ENCODE data around the gene LTO1. TPM values are rescaled to one million over a fixed set of nuclear protein-coding genes. Genes with fewer than 3 reads are reported as not detected.
"Not testable (repeated sequence)": the region's sequence is repeated elsewhere in the genome, so short reads cannot be mapped to it uniquely, and the experiment has no call there.

LTO1 gene
- total RNA-seq, 2 donors from 2014 or later = 11.3 to 20.0 TPM

DNA sequence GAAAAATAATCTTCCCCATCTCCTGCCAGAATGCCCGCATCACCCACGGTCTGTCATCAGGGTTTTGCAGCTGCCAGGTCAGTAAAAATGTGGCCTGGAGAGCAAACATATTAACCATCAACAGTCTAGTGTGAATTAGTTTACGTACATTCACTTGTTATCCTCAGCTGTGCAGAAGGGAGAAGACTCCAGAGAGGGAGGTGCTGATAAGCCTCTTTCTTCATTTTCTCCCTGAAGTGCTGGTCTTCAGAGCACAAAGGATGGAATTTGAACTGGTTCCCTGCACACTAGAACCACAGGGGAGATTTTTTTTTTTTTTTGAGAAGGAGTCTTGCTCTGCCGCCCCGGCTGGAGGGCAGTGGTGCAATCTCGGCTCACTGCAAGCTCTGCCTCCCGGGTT is 20.4 kb upstream of the LTO1 start:
- no peaks in the 10 kb centered on the region for H3K9me3 ChIP-seq
- H3K4me1 ChIP-seq = no peaks in the 10 kb centered on the region
- DNase-seq = no peak
- intact Hi-C loops (cut with DNase I) = no loop called here
- H3K27me3 ChIP-seq = no peaks in the 10 kb centered on the region
- H3K27ac ChIP-seq = no peak overlapping the region
- H3K36me3 ChIP-seq = no peaks in the 10 kb centered on the region
- no peak for TF ChIP-seq CTCF (IDR thresholded peaks at IDR 0.05)
- H3K9ac ChIP-seq (ENCODE audit: low read depth in 2 of 2, low read length in 2 of 2) = no peak overlapping the region
- no peak overlapping the region for H3K4me3 ChIP-seq

DNA sequence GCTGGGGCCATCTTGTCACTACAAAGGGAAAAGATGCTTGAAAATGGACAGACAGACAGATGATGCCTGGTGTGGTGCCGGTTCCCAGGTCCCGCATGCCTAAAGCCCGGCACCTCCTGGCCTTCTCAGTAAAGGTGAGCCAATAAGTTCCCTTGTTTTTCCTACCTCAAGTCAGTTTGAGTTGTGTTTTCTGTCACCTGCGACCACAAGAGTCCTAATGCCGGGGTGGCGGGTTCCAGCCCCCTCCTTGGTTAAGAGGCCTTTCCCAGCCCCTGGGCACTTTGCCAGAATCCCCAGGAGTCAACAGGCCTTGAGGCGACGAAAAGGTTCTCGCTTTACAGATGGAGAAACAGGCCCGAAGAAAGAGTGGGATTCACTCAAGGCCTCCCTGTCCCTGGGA is 19.6 kb upstream of the LTO1 start:
- no peaks in the 10 kb centered on the region for H3K27me3 ChIP-seq
- no peak overlapping the region for H3K9ac ChIP-seq (ENCODE audit: low read depth in 2 of 2, low read length in 2 of 2)
- no peaks in the 10 kb centered on the region for H3K4me1 ChIP-seq
- H3K4me3 ChIP-seq = no peak overlapping the region
- no peak overlapping the region for H3K27ac ChIP-seq
- DNase-seq = no peak
- no peak for TF ChIP-seq CTCF (IDR thresholded peaks at IDR 0.05)
- H3K36me3 ChIP-seq = no peaks in the 10 kb centered on the region
- H3K9me3 ChIP-seq = no peaks in the 10 kb centered on the region
- intact Hi-C loops (cut with DNase I) = no loop called here

- DNase-seq = no peak
- H3K9ac ChIP-seq (ENCODE audit: low read depth in 2 of 2, low read length in 2 of 2) = no peak overlapping the region
- H3K36me3 ChIP-seq = no peaks in the 10 kb centered on the region
- intact Hi-C loops (cut with DNase I) = no loop called here
- no peak for TF ChIP-seq CTCF (IDR thresholded peaks at IDR 0.05)
- H3K27ac ChIP-seq = no peak overlapping the region
- H3K27me3 ChIP-seq = no peaks in the 10 kb centered on the region
- H3K4me1 ChIP-seq = no peaks in the 10 kb centered on the region
- no peaks in the 10 kb centered on the region for H3K9me3 ChIP-seq
- H3K4me3 ChIP-seq = no peak overlapping the region
Measured at GRCh38 chr11:69692422-69692821, 17.3 kb upstream of the LTO1 start.

- intact Hi-C loops (cut with DNase I) = no loop called here
- no peak for TF ChIP-seq CTCF (IDR thresholded peaks at IDR 0.05)
- H3K27me3 ChIP-seq = no peaks in the 10 kb centered on the region
- H3K9me3 ChIP-seq = no peaks in the 10 kb centered on the region
- no peak overlapping the region for H3K9ac ChIP-seq (ENCODE audit: low read depth in 2 of 2, low read length in 2 of 2)
- H3K27ac ChIP-seq = no peak overlapping the region
- DNase-seq = no peak
- no peaks in the 10 kb centered on the region for H3K4me1 ChIP-seq
- no peak overlapping the region for H3K4me3 ChIP-seq
- H3K36me3 ChIP-seq = no peaks in the 10 kb centered on the region
Measured at GRCh38 chr11:69691463-69691862, 16.3 kb upstream of the LTO1 start.

GRCh38 chr11:69689484-69690319 is 14.5 kb upstream of the LTO1 start:
- H3K27me3 ChIP-seq = no peaks in the 10 kb centered on the region
- TF ChIP-seq CTCF (IDR thresholded peaks at IDR 0.05) = no peak
- intact Hi-C loops (cut with DNase I) = loop anchor here (5.0 kb wide), 2 partner anchors 113 to 508 kb away; no protein-coding TSS in a partner anchor

DNA sequence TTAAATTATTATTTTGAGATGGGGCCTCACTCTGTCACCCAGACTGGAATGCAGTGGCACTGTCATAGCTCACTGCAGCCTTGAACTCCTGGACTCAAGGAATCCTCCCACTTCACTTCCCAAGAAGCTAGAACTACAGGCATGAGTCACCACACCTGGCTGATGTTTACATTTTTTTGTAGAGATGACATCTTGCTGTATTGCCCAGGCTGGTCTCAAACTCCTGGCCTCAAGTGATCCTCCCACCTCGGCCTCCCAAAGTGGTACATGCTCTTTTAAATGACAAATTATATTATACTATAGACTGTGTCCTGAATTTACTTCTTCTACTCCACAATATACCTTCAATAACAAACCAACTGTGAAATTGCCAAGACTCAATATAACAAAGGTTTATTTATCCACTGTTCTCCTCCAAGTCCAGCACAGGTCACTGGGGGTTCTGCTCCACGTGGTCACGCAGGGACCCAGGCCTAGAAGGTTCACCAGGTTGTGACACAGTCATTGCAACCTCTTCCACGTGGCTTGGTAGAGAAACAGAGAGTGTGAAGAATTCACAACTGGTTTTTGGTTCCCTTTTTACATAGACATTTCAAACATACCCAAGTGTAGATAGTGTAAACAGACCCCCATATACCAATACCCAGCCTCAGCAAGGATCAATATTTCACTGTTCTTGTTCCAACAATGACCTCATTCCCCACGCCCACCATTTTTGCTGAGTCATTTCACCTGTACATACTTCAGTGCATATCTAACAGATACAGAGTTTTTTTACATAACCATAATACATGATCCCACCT is 13.0 kb upstream of the LTO1 start:
- intact Hi-C loops (cut with DNase I) = loop anchor here (5.0 kb wide), 2 partner anchors 114 to 509 kb away; no protein-coding TSS in a partner anchor
- not testable (repeated sequence) for DNase-seq; H3K27me3 ChIP-seq; H3K27ac ChIP-seq; H3K4me3 ChIP-seq; H3K9ac ChIP-seq (ENCODE audit: low read depth in 2 of 2, low read length in 2 of 2); H3K4me1 ChIP-seq; H3K36me3 ChIP-seq; H3K9me3 ChIP-seq

More at GRCh38 chr11:69689484-69690319, 14.5 kb upstream of the LTO1 start:
- H3K4me1 ChIP-seq = no peaks in the 10 kb centered on the region
- no peaks in the 10 kb centered on the region for H3K36me3 ChIP-seq
- no peak overlapping the region for H3K9ac ChIP-seq (ENCODE audit: low read depth in 2 of 2, low read length in 2 of 2)
- no peak overlapping the region for H3K4me3 ChIP-seq
- no peaks in the 10 kb centered on the region for H3K9me3 ChIP-seq
- H3K27ac ChIP-seq = no peak overlapping the region
- DNase-seq = no peak
